GM21786 (cell line): ENCODE results near the gene AMMECR1.
"Not testable (repeated sequence)": the region's sequence is repeated elsewhere in the genome, so short reads cannot be mapped to it uniquely, and the experiment has no call there.

Source experiments
- ATAC-seq: cut with Tn5 transposase; IDR thresholded peaks from one replicate; pipeline ENCODE4 v1.9.1; 2021; ENCODE audit not compliant: unreplicated experiment

AMMECR1 gene

DNA sequence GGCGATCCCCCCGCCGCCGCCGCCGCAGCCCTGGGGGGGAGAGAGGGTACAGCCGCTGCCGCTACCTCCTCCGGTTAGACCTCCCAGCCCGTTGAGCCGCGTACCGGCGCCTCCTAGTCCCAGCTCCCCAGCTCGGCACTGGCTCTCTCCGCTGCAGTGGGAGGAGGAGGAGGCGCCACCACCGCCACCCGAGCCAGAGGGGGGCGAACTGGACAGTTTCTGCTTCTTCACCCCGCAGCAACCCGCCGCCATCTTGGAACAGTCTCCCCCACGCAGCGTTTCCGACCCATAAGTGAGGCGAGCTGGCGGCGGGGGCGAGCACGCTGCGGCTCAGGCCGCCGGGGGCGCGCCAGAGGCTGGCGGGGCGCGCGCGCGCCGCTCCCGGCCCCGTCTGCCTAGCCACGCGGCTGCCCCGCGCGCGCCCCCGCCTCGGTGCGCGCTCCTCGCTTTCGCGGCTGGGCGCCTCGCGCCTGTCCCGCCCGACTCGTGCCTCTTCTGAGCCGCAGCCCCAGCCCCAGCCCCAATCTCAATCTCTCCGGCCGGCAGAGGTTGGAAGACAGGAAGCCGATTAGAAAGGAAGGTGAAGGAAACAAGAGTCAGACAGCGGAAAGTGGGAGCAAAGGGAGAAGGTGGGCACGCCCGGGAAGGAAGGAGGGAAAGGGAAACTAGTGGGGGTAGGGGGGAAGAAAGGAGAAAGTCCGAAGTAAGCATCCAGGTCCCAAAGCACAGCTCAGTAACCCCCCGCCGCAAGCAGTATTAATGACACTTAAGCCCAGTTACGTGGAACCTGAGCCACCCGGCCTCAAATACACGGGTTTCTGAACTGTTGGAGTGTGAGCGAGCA is at the start of gene AMMECR1:
AMMECR1 (minus strand) TSS at position 266 of the 844 bp plus-strand sequence; CDS start at position 252, 14 bp downstream.
- ATAC-seq: peak; percentile 65

DNA sequence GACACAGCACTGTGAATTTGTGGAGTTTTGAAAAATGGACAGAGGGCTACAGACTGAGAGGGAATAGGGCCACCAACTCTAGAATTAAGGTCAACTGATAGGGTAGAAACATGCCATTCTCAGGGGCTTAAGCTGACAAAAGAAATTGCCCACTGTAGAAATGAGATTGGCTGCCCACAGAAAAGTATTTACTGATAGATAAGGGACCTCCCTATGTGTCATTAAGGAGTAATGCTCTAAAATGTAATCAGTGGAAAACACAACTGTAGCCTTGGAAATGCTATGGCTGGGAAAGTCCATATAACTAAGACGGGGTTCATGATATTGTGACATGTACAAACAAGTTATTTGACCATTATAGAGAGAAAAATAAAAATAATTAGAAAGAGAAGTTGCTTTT is 45.4 kb upstream of the AMMECR1 start:
- no peak for ATAC-seq

DNA sequence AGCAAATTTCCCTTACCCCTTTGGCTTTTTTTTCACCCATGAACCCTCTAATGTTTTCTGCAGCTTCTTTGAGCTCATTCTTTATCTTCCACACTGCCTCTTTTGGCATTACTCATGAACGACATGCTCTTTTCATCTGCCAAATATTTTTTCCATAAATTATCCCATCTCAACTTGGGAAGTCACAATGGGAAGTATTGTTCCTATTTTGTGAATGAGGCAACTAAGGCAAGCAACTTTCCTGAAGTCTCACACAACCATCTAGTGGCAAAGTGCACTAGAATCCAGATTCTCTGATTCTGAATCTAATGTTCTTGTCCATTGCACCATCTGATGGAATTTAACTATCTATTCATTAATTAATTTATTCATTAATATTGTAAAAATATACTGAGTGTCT is 41.4 kb upstream of the AMMECR1 start:
- ATAC-seq: no peak

- ATAC-seq: no peak
Observed at GRCh38 chrX:110358548-110358947, 40.7 kb upstream of the AMMECR1 start, which contains the start of gene RTL9. Gene RTL9 (plus strand): TSS chrX:110358848. CDS start chrX:110450618, 91,770 bp downstream.

DNA sequence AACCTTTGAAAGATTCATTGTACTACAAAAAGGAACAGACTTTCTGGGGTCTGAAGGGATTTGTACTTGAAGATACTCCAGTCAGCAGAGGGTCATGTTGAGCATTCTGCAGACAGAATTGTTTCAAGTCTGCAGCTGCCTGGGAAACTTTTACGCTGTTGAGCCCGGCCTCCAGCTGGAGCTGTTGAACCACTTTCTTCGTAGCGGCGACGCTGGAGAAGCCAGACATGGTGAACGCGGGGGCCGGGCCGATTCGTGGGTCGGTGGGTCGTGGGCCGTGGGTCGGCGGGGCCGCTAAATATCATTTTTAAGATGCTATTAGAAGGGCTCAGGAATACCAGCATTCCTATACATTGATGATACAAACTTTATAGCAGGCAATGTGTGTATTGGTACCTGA is 28.8 kb upstream of the AMMECR1 start:
- ATAC-seq: no peak

DNA sequence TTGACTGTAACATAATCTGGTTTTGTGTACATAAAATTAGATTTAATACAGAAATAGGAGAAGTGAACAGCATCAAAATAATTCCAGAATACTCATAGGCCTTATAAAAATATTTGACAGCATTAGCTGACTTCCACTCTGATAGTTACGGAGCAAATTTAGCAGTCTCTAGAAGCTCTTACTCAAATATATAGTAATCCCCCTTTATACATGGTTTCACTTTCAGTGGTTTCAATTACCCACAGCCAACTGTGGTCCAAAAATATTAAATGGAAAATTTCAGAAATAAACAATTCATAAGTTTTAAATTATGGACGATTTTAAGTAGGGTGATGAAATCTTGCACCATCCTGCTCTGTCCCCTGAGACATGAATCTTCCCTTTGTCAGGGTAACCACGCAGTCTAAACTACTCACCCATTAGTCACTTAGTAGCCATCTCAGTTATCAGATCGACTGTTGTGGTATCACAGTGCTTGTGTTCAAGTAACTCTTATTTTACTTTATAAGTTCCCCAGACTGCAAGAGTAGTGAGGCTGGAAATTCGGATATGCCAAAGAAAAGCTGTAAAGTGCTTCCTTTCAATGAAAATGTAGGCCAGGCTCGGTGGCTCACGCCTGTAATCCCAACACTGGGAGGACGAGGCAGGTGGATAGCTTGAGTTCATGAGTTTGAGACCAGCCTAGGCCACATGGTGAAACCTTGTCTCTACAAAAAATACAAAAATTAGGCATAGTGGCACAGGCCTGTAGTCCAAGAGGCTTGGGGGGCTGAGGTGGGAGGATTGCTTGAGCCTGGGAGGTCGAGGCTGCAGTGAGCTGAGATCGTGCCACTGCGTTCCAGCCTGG is 23.5 kb upstream of the AMMECR1 start:
- peak; percentile 92 for ATAC-seq

DNA sequence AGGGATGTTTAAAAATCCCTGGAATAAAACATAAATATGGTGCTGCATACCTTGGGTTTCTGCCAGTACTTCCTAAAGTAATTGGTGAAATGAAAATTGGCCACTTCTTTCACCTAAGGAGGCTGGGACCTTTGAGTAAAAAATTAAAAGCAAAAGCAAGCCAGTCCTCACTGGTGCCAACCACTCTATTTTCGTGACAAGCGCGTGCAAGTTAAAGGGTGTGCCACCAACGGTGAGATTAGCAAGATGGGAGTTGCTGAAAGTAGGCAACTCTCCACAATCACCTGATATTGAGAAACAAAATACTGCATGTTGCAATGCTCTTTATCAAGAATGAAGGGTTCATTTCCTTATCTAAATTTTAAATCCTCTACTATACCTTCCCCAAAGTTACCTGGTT is 21.1 kb upstream of the AMMECR1 start:
- no peak for ATAC-seq

GRCh38 chrX:110333458-110333857 is 15.6 kb upstream of the AMMECR1 start:
- ATAC-seq: not testable (repeated sequence)

DNA sequence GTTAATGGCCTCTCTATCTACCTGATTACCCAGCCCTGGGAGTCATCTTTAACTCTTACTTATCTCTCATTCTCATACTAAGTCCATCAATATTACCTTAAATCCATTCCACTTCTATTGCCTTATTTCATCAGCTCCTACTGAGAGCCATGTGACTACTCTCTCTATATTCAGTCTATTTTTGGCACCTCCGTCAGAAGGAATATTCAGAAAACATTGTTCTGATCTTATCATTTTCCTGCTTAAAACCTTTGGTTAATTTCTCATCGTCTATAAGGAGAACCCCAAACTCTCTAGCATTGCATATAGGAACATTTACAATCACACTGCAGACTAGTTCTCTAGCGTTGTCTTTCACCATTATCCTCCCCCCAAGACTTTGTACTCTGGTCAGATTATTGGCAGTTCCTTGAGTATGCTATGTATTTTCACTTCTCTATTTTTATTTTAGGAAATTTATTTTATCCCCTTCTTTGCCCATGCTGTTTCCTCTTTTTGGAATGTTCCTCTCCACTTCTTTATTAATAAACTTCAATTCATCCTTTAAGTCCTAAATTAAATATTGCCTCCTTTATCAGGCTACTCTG is 13.7 kb upstream of the AMMECR1 start:
- no peak for ATAC-seq

GRCh38 chrX:110328613-110329012 is 10.7 kb upstream of the AMMECR1 start:
- not testable (repeated sequence) for ATAC-seq

DNA sequence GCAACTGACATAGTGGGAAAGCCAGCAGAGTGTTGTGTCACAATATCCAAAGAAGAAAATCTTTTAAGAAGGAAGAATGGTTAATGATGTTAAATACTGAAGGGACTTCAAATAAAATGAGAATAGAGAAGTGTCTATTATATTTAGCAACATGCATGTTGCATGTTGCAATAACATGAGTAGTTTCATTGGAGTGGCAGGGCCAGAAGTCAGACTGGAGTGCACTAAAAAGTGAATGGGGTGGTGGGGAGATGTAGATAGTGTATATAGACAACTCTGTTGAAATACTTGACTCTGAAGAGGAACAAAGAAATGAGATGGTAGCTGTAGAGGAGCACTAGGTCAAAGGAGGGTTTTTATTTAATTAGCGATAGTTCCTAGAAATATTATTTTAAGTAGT is 9.5 kb upstream of the AMMECR1 start:
- no peak for ATAC-seq

- no peak for ATAC-seq
Observed at GRCh38 chrX:110326712-110327111, 8.8 kb upstream of the AMMECR1 start.

DNA sequence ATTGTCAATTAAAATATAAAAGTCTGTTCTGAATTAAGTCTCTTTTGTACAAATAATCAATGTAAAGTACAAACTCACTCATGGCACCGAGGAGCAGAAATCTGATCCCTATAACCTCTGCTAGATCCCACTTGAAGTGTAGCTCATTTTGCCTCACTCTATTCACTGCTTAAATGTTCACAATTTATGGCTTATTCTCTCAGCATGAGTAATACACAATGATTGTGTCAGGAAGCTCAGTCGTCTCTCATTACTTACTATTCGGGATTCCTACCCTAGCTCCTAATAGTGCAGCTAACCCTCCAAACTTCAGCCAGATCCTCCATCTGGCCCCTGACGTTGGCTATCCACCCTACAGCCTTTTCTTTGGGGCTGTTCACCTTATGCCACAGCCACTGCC is 4.7 kb upstream of the AMMECR1 start:
- no peak for ATAC-seq

DNA sequence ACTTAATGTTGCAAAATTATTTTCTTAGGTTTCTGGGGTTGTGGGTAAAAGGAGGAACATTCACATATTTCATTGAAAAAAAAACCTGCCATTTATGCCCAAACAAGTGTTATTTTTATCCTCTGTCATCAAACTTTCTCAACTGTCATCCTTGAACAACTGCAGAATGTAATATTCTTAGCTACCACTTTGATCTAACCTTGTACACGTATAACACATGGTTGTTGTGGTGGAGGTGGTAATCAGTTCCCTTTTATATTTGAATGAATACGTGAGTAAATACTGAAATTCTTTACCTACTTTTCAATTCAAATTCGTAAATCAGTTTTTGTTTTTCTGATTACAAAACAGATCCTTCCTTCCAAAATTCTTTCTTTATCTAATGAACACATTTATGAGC is 3.8 kb upstream of the AMMECR1 start:
- no peak for ATAC-seq

DNA sequence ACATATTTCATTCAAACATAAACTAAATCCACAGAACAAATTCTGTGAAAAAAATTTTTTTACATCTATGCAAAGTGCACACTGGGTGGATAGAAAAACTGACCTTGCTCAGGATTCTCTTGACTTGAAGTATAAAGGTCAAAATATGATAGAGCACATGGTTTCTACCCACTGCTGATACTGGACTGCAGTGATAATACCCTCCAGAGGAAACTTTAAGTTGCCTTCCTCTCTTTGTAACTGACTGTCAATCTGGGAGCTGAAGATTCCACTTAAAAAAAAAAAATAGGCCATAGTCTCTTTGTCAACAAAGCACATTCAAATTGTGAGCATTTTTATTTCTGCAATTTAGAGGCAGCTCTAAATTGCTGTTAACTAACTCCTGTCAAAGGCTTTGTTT is 3.2 kb upstream of the AMMECR1 start:
- ATAC-seq: no peak

DNA sequence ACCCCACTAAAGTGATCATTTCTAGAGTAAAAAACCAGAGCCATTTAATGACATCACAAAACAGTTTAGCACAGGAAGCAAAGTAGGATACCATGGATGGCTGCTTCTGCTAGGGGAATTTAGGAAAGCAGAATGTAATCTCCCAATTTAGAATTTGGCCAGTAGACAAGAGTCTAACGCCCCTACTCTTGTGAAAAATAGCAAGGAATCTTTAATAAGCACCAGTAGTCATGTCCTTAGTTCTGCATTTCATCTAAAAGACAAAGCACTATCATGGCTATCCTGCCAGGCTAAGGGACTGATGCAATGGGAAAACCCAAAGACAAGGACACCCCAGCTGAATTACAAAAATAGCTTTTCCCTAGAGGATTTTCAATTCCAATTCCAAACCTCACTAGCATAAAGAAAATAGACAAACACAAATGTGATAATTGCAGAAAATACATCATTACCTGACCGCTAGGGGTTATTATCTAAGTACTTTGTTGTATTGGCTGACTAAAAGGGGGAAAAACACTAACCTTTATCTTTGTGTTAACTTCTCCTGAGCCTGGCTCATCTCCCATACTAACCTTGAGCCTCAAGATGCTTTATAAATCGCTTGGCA is 2.6 kb upstream of the AMMECR1 start:
- ATAC-seq: no peak

DNA sequence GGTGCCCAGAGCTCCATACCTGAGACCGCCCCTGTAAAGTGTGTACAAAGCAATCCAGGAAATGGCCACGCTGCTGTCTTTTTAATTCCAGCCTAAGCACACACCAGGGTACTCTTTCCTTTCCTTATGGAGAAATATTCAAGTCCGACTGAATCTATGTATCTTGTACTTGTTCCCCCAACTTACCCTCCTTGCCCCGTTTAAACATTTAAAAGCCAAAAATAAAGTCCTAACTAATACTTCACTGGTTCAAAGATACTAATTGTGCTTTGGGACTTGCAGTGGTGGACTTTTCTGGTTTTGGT is 731 bp upstream of the AMMECR1 start:
- ATAC-seq: peak; percentile 11

DNA sequence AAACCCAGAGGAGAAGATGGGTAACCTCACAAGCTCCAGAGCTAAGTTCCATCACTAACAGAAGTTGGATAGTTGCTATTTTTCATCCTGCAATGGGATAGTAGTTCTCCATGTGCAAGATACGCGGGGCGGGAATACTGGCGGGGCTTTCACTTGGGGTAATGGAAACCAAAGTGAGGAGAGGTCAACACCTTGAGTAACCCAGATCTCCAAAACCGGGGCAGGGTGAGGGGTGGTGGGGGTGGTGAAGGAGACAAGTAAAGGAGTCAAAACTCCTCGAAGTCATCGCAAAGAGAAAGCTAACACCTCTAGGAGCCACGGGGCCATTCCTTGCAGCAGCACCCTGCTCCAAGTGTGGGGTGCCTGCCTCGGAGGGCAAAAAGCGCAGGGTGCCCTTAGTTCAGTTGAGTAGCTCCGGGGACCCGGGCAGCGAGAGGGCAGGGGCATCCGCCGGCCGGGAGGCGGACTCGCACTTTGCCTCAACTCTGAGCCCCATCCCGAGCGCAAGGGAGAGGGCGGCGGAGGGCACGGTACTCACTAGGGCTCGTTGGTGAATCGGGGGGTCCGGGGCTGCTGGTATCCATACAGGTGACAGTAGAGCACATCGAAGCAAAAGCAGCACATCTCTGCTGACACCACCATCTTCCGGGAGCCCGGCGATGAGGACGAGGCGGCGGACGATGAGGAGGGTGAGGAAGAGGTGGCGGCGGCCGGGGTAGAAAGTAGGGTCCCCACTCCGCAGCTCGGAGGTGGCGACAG is 645 bp downstream of the AMMECR1 start:
- peak; percentile 9 for ATAC-seq

DNA sequence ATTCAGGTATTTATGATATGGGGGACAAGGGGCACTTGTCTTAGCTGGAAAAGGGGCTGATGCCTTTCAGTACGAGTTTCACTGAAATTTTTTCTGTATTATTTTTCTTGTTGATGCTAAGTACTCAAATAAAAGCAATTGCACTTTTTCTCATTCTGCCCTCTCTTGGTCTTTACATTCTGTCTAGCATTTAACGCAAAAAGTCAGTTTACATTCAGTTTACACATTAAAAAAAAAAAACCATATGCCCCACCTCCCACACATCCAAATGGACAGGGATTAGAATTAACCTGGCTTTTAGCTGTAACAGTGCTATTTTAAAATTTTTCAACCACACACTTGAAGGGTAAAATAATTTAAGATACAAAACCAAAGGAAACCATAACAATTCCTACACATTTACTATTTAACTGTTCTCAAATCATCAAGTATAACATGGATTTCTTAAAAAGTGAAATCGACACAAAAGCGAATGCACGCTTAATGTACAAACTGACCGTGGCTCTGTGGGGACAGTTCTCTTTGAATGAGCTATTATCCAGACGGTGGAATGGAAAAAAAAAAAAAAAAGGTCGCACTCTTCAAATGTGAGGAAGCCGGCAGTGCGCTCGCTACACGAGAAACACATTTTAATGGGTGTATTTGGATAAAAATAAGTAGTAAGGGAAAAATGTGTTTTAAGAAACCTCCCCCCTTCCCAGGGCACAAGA is 1.4 kb downstream of the AMMECR1 start:
- ATAC-seq: no peak

- no peak for ATAC-seq
Observed at GRCh38 chrX:110315551-110315950, 2.3 kb downstream of the AMMECR1 start.
